ENCODE data around the gene C1orf21.
A peak's percentile ranks its signal among the peaks of the same experiment; 100 is the strongest.

C1orf21 gene

DNA sequence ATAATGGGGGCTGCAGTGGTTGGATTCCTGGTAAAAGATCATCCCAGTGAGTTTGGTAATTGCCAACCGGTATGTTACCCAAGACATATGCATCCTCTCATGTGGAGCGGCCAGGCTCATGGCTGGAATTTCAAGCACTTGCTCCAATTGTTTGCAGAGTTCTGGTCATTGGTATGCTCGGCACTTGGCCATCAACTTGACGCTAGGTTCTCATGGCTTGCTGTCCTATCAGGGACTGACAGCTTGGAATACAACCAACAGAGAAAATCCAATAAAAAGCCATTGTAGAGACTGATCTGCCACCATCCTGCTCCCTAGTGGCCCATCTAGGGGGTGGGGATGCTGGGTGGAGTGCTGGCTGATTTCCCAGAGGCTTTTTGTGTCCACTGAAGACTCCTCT is 247.0 kb downstream of the C1orf21 start:
- no peak for DNase-seq (ENCODE audit: low read depth)
- H3K4me3 ChIP-seq (ENCODE audit: low read length), result no peak overlapping the region
- TF ChIP-seq, protein P1, sequence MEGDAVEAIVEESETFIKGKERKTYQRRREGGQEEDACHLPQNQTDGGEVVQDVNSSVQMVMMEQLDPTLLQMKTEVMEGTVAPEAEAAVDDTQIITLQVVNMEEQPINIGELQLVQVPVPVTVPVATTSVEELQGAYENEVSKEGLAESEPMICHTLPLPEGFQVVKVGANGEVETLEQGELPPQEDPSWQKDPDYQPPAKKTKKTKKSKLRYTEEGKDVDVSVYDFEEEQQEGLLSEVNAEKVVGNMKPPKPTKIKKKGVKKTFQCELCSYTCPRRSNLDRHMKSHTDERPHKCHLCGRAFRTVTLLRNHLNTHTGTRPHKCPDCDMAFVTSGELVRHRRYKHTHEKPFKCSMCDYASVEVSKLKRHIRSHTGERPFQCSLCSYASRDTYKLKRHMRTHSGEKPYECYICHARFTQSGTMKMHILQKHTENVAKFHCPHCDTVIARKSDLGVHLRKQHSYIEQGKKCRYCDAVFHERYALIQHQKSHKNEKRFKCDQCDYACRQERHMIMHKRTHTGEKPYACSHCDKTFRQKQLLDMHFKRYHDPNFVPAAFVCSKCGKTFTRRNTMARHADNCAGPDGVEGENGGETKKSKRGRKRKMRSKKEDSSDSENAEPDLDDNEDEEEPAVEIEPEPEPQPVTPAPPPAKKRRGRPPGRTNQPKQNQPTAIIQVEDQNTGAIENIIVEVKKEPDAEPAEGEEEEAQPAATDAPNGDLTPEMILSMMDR (conservative IDR thresholded peaks at IDR 0.05; ENCODE audit: low read depth, low read length), result no peak

DNA sequence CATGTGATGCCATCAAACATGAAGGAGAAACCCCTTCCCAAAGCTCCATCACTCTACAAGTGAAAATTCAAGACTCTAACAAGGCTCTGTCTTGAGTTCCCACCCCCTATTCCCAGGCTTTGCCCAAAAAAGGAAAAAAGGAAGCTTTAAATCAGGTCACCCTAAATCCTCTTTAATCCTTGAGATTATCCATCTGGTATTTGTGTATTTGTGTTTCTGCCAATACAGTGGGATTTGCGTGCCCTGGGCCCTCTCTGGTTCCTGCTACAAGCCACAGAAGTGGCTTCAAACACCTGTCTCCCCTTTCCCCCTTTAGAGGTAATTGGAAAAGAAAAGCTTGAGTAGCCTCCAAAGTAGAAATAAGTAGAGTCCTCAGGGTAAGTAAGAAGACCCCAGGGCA is 247.5 kb downstream of the C1orf21 start:
- peak; percentile 61 for DNase-seq (ENCODE audit: low read depth)
- no peak overlapping the region for H3K4me3 ChIP-seq (ENCODE audit: low read length)
- TF ChIP-seq, protein P1 (conservative IDR thresholded peaks at IDR 0.05; ENCODE audit: low read depth, low read length), result no peak

GRCh38 chr1:184635347-184635979 is 248.6 kb downstream of the C1orf21 start:
- H3K4me3 ChIP-seq (ENCODE audit: low read length), result no peak overlapping the region
- DNase-seq (ENCODE audit: low read depth), result no peak
- TF ChIP-seq, protein P1 (conservative IDR thresholded peaks at IDR 0.05; ENCODE audit: low read depth, low read length), result no peak

GRCh38 chr1:184635980-184636431 is 249.2 kb downstream of the C1orf21 start:
- H3K4me3 ChIP-seq (ENCODE audit: low read length), result no peak overlapping the region
- no peak for DNase-seq (ENCODE audit: low read depth)
- TF ChIP-seq, protein P1 (conservative IDR thresholded peaks at IDR 0.05; ENCODE audit: low read depth, low read length), result no peak

DNA sequence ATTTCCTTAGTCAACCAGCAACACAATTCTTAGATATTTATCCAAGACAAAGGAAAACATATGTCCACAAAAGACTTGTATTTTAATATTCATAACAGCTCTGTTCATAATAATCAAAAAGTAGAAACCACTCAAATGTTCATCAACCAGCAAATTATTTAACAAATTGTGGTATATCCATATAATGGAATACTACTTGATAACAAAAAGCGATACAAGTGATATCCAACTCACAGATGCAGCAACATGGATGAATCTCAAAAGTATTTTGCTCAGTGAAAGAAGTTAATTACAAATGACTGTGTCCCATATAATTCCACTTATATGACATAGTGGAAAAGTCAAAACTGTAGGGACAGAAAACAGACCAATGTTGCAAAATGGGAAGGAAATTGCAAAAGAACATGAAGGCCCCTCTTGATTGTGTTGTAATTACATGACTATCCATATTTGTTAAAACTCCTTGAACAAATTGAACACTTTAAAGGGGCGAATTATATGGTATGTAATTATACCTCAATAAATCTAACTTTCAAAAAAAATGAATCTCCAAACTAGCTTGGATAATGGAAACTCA is 250.9 kb downstream of the C1orf21 start:
- TF ChIP-seq, protein P1 (conservative IDR thresholded peaks at IDR 0.05; ENCODE audit: low read depth, low read length), result no peak
- no peak overlapping the region for H3K4me3 ChIP-seq (ENCODE audit: low read length)
- DNase-seq (ENCODE audit: low read depth), result no peak

GRCh38 chr1:184639205-184639604 is 252.4 kb downstream of the C1orf21 start:
- DNase-seq (ENCODE audit: low read depth), result no peak
- no peak overlapping the region for H3K4me3 ChIP-seq (ENCODE audit: low read length)
- TF ChIP-seq, protein P1 (conservative IDR thresholded peaks at IDR 0.05; ENCODE audit: low read depth, low read length), result no peak

- TF ChIP-seq, protein P1 (conservative IDR thresholded peaks at IDR 0.05; ENCODE audit: low read depth, low read length), result no peak
- no peak overlapping the region for H3K4me3 ChIP-seq (ENCODE audit: low read length)
- no peak for DNase-seq (ENCODE audit: low read depth)
These were observed 253.7 kb downstream of the C1orf21 start for GRCh38 chr1:184640505-184640904.

All from retinal pigment epithelial cell (primary cell).